Thoracic aorta endothelial cell (primary cell): ENCODE data around the gene ADI1. TPM values are rescaled to one million over a fixed set of nuclear protein-coding genes. Genes with fewer than 3 reads are reported as not detected.

ENCODE experiments used
- total RNA-seq: library from RNA; depleted of rRNA; stranded (reverse); fragments of >200 nt; gene quantifications from 2 replicates; pipeline ENCODE4 v1.2.3, GENCODE V29; 2012

The ADI1 gene, protein sequence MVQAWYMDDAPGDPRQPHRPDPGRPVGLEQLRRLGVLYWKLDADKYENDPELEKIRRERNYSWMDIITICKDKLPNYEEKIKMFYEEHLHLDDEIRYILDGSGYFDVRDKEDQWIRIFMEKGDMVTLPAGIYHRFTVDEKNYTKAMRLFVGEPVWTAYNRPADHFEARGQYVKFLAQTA
- total RNA-seq = 44.4 and 52.5 TPM in 2 replicates

DNA sequence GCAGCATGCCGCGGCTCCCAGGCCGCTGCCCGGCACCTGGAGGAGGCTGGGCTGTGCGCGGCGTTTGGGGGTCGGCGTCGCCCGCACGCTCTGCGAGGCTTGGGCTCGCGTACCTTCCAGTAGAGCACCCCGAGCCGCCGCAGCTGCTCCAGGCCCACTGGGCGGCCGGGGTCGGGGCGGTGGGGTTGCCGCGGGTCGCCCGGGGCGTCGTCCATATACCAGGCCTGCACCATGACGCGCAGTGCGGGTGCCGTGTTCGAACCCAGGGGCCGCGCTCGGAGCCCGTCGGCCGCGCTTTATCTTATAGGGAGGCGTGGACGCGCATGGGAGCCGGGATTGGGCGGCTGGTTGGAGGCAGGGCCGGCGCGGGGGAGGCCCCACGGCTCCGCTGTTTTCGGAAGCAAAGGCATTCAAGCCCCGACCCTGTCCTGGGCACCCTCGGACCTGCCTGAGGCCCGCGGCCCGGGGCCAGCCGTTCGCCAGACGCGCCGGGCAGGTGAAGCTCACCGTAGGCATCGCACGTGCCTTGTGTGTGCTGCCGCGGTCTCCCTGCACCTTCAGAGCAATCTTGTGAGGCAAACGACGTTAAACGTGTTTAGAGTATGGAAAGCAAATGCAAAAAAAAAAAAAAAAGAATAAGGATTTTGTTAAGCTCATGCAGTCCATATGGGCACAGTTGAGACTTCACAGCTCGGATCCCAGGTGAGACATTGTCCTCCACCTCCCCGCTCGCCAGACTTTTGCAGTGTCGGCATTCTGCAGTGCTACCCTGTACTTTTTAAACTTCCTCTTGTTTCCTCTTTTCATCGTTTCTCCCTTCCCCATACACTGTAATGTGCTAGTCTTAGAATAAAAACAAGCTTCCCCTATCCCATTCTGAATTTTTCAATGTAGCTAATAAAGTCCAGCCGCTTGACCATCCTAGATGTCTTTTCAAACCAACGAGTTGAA, at the start of gene ADI1:
Gene ADI1, minus strand, starts transcription at position 277 of the 951 bp plus-strand sequence. Its CDS starts 44 bp downstream, at position 233.

GRCh38 chr2:3558205-3559014, 39.1 kb upstream of the ADI1 start, which contains the start of gene RNASEH1:
Gene RNASEH1, minus strand, starts transcription at chr2:3558333. Its CDS starts 73 bp downstream, at chr2:3558260.

Other genes with a start within 250 kb of the ADI1 start
- gene EIPR1, start 141.7 kb downstream of the ADI1 start, total RNA-seq = 33.0 and 36.3 TPM in 2 replicates
- gene TRAPPC12, start 139.8 kb downstream of the ADI1 start, total RNA-seq = 47.2 and 48.2 TPM in 2 replicates
- 45.0 and 45.9 TPM in 2 replicates for gene RNASEH1, start 38.8 kb upstream of the ADI1 start, total RNA-seq
- 1,809 and 1,947 TPM in 2 replicates for gene RPS7, start 55.7 kb upstream of the ADI1 start, total RNA-seq
- not detected in 2 replicates for gene COLEC11, start 75.6 kb upstream of the ADI1 start, total RNA-seq
- not detected in 2 replicates for gene ALLC, start 138.7 kb upstream of the ADI1 start, total RNA-seq
- not detected in 2 replicates for gene DCDC2C, start 184.0 kb upstream of the ADI1 start, total RNA-seq